ENCODE data around the gene NCOR1.
"Not testable (repeated sequence)": the region's sequence is repeated elsewhere in the genome, so short reads cannot be mapped to it uniquely, and the experiment has no call there.

Gene NCOR1

DNA sequence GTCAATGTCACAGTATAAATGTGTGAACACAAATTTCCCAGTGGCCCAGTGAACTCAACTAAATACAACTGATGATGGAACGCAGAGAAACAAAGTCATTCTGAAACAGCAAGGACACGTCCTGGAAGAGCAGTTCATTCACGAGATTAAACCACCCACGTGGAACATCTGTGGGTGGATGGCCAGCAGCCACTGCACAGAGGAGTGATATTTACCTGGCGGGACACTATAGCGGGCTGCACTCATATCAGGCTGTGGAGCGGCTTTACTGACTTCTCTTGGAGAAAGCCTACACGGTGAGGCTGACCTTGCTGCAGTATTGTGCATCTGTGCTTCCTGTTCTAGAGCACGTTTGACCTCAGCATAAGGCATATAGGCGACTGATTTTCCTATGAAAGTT, 128.4 kb downstream of the NCOR1 start:
- DNase-seq (no peak), ATAC-seq (no peak)

DNA sequence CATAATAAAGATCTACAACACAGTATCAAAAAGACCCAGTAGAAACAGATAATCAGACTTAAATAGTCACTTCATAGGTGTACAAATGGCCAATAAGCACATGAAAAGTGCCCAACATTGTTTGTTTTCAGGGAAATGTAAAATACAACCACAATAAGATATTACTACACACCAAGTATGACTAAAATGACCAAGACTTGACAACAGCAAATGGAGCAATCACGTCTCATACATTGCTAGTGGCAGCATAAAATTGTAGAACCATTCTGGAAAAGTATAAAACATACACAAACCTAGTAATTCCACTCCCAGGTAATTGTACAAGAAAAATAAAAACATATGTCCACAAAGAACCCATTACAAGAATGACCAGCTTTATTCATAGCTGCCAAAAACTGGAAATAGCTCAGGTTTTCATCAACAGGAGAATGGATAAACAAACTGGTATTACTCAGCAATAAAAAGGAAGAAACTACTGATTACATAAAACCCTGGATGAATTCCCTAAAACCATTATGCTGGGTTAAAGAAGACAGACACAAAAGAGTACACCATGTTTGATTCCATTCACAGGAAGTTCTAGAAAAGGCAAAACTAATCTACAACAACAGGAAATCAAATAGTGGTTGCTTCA, 130.2 kb downstream of the NCOR1 start:
- ATAC-seq (no peak), DNase-seq (no peak)

DNA sequence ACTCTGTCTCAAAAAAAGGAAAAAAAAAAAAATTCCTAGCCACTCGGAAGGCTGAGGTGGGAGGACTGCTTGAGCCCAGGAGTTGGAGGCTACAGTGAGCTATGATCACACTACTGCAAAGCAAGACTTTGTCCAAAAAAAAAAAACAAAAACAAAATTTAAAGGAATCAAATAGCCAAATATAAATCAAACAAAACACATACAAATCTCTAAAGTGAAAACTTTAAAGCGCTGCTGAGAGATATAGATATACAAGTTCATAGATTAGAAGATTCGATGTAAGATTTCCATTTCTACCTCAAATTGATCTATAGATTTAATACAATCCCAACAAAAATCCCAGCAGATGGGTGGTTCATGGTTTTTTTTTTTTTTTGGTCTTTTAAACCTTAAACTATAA, 132.1 kb downstream of the NCOR1 start:
- no peak for ATAC-seq
- DNase-seq, result no peak

DNA sequence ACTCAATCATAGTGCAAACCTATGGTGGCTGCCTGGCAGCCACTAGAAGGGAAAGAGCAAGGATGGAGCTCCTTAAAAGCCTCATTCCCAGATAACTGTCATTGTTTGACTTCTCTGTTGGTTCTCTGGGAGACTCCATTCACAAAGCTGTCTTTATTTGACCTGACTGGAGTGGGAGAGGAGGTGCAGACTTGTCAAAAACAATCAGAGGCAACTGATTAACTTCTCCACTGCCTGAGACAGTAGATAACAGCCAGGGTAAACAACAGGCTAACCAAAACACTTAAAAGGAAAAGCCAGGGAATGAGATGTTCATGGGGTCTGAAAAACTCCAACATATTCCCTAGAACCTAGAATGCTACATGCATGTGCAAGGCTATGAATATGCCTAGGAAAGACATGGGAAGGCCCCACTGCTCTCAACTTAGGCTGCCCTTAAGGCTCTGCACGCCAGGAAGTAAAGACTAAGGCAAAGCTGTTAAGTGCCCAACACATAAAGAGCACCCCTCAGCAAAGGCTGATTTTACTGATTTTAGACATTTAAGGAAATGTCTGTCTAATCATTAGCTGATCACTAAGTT, 133.7 kb downstream of the NCOR1 start:
- ATAC-seq (no peak), DNase-seq (no peak)

DNA sequence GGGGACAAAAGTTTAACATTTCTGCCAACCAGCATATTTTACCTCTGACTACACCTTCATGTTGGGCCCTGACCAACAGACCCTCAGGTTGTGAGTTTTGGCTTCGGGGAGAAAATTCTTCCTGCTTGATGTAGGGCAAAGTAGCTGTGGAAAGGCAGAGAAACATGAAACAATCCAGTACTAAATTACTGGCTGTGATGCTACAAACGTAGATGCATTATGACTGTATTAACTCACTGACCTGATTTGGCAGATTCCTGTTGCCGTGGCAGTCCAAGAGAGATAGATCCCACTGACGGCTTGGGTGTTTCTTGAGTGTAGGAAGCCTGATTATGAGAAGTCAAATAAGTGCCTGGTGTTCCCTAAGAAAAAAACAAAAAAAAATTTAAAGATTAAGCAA, 135.0 kb downstream of the NCOR1 start:
- no peak for DNase-seq
- no peak for ATAC-seq

DNA sequence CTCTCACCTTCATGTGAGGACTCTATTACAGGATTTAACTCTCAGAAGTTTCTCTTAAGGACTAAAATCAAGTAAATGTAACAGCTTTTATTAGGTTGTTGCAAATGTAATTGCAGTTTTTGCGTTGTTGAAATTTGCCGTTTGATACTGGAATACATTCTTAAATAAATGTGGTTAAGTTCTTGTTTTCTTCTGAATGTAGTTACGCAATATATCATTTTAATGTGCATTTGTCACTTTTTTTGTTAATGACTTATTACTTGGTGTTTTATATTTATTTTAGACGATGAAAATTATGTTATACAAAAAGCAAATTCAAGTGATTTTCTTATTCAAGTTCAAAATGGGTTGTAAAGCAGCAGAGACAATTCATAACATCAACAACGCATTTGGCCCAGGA, 139.4 kb downstream of the NCOR1 start:
- no peak for DNase-seq
- no peak for ATAC-seq

DNA sequence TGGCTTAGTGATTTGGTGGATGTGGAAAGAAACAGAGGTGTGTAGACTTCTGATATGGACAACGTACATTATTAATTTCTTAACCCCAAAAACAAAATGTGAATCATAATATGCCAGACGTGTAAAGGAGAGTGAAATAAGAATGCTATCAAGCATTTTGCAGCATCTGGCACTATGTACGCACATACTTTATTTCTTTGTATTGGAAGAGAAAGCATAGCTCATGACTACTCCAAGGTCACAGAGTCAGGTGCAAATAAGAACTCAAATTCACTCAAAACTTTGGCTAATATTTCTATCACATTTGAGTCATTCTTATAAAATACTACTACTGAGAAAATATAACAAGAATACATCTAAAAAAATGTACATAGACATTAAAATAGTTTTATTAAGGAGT, 140.9 kb downstream of the NCOR1 start:
- ATAC-seq (no peak), DNase-seq (no peak)

DNA sequence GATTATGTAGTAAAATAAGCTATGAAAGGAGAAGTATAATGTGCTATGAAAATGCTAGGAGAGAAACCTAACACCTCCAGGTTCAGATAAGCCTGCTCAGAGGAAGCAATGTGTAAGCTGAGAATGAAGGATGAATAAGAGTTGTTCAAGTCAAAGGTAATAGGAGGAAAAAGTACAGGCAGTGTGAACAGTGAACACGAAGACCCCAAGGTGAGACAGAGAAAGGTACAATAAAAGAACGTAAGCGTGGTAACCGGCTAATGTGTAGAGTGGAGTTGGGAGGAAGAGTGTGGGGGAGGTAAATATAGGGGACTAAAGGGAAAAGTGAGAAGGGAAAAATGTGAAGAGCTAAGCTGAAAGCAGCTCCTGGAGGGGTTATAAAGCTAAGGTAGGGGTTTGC, 141.5 kb downstream of the NCOR1 start:
- no peak for DNase-seq
- ATAC-seq, result no peak

DNA sequence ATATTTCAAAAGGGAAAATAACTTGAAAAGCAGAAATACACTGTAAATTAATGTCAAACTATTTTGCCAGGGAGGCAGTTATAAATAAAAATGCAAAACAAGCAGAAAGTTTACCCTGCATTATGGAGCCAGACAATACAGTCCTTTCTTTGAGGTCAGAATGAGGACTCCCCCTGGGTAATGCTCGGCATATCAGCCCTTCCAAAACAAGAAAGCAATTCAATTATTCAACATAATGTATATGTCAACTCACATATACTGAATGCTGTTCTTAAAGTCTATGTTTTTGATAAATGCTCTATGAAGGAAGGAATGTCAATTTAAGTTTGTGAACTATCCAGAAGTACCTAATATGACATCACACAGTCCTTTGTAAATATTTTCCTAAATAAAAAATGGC, 143.3 kb downstream of the NCOR1 start:
- DNase-seq, result no peak
- ATAC-seq, result no peak

DNA sequence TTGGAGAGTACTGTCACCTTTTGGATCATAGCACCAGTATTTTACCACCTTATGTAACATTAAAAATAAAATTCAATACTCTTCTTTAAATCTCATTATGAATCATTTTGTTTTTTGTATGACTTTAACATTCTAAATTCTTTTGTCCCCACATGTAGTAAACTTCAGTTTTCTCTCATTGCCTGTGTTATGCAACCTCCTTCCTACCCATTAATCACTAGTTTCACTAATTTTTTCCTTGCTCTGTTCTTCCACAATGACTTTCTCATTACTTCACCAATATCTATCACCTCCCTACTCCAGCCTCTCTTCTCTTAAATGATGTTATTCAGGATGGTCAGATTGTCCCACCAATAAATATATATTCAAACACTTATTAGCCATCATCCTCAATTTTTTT, 147.0 kb downstream of the NCOR1 start:
- ATAC-seq (no peak), DNase-seq (no peak)

DNA sequence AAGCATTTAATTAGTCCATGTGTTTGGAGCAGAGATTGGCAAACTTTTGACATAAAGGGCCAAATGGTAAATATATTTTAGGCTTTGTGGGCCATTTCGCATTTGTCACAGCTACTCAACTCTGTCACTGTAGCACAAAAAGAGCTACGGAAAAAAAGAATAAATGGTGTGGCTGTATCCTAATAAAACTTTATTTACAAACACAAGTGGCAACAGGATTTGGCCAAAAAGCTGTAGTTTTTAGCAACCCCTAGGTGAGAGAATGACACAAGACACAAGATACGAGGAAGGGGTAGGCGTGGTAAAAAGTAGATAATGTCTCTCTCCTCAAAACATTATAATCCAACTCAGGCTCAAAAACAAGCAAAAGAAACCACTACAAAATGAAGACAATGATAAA, 149.2 kb downstream of the NCOR1 start:
- DNase-seq, result no peak
- no peak for ATAC-seq

DNA sequence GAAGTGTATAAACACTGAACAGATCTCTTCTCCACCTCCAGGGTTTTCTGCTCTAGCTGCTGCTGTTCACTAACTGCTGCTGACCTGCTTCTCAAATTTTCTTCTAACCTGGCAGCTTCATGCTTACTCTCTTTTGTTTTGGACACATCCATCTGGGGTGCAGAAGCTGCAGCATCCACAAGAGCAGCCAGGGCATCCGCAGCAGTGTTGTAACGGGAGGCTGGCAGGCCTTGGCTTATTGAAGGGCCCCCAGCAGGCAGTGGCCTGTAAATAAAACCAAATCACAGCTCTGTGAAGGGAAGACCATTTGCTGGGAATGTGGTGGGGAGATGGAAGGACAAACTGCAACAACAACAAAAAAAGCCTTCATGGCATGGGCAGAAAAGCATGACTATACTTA, 153.7 kb downstream of the NCOR1 start:
- DNase-seq, result no peak
- no peak for ATAC-seq

DNA sequence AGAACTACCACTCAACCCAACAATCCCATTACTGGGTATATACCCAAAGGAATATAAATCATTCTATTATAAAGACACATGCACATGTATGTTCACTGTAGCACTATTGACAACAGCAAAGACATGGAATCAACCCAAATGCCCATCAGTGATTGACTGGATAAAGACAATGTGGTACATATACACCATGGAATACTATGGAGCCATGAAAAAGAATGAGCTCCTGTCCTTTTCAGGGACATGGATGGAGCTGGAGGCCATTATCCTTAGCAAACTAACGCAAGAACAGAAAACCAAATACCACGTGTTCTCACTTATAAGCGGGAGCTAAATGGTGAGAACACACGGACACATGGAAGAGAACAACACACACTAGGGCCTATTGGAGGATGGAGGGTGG, 160.2 kb downstream of the NCOR1 start:
- not testable (repeated sequence) for DNase-seq, ATAC-seq

DNA sequence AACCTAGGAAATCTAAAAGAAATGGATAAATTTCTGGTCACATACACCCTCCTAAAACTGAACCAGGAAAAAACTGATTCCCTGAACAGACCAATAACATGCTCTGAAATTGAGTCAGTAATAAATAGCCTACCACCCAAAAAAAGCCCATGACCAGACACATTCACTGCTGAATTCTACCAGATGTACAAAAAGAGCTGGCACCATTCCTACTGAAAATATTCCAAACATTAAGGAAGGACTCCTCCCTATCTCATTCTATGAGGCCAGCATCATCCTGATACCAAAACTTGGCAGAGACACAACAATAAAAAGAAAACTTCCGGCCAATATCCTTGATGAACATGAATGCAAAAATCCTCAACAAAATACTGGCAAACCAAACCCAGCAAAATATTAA, 162.8 kb downstream of the NCOR1 start:
- no peak for DNase-seq
- no peak for ATAC-seq

DNA sequence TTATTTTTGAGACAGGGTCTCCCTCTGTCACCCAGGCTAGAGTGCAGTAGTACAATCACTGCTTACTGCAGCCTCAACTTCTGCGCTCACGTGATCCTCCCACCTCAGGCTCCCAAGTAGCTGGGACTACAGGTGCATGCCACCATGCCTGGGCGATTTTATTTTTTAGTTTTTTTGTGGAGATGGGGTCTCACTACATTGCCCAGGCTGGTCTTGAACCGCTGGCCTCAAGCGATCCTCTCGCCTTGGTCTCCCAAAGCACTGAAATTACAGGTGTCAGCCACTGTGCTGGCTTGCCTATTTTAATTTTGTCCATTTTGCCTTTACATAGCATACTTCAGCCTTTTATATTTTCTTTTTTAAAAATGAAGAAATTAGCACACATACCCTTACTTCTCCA, 164.5 kb downstream of the NCOR1 start:
- ATAC-seq, result no peak

DNA sequence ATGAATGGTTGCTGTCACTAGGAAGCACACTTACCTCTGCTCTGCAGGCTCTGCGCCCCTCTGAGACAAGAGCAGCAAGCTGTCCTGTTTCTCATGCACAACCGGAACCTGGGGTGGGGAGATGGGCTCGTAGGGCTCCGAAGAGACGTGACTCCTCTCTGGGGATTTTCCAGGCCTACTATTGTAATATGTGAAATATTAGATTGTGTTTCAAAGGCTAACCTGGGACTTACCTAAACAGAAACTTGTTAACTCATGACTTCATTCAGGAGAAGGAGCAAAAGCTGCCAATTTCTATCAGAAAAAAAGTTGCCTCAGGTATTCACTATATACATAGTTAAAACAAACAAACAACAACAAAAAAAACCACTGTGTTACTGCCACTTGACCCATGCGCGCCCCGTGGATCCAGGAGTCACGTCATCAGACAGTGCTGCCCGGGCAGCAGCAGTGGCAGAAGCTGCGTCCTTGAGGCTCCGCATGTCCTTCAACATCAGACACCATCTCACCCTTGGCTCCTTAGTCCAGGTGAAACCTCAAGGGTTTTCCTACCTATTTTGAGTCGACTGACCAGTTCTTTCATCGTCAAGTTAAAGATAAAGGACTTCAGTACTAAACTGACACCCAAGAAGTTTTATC, 166.4 kb downstream of the NCOR1 start:
- ATAC-seq (no peak), DNase-seq (no peak)

More for the DNA sequence above, 164.5 kb downstream of the NCOR1 start:
- no peak for DNase-seq

DNA sequence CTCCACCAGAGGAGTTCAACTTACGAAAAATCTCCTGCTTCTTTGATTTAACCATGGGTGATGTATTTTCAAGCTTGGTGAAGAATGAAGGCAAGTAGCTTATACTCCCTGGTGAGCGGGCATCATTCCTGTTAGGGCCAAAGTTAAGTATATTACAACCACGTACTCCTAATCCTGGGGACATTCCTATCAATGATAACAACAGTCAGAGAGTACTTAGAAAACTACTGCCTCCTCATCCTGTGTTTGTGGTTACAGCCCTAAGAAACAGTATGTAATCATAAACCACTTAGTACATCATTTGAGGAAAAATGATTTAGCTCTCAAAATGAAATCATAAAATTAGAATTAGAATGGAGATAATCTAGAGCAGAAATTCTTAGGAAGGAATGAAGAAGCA, 168.4 kb downstream of the NCOR1 start:
- ATAC-seq, result no peak
- DNase-seq, result no peak

DNA sequence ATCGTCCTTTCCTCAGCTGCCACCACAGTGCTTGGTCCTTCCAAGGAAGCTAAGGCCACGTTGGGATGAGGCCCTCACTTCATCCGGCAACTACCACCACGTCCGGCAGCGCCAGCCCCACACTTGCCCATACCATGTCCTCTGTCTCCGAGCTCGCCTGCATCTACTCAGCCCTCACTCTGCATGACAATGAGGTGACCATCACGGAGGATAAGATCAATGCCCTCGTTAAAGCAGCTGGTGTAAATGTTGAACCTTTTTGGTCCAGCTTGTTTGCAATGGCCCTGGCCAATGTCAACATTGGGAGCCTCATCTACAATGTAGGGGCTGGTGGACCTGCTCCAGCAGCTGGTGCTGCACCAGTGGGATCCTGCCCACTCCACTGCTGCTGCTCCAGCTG, 170.8 kb downstream of the NCOR1 start:
- no peak for ATAC-seq
- DNase-seq, result no peak

DNA sequence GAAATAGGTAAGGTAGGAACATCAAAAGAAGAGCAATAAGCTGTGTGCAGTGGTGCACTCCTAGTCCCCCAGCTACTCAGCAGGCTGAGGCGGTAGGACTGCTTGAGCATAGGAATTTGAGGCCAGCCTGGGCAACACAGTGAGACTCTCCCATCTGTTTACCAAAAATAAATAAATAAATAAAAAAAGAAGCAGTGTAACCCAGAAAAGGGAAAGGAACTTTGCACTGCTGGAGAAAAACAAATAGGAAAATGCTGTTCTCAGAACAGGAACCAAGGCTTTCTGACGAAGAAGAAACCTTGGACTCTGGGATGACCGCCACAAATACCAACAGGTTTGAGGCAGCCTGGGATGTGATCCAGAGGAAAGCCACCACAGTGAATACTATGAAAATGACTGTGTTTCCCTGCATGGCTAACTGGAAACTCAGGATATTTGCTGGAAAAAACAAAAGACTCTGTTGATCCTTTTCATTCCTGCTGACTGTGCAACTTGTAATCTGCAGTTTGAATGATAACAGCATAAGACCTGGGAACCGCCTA, 174.6 kb downstream of the NCOR1 start:
- no peak for ATAC-seq
- DNase-seq, result no peak

DNA sequence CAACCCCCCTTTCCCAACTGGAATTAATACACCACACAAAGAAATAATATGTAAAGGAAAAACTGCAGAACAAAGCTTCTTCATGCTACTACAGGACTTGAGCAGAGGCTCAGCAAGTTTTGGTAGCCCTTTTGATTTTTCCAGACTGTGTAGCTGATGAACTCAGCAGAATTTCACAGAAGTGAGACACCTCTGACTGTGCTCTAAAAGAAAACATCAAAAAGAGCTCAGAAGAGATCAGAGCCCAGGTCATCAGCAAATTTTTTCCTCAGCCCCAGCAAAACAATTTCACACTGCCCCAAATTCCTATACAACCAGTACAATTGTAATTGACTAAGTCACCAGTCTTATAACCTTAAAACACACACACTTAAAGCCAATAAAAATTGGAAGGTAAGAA, 177.7 kb downstream of the NCOR1 start:
- ATAC-seq, result no peak
- DNase-seq, result no peak

DNA sequence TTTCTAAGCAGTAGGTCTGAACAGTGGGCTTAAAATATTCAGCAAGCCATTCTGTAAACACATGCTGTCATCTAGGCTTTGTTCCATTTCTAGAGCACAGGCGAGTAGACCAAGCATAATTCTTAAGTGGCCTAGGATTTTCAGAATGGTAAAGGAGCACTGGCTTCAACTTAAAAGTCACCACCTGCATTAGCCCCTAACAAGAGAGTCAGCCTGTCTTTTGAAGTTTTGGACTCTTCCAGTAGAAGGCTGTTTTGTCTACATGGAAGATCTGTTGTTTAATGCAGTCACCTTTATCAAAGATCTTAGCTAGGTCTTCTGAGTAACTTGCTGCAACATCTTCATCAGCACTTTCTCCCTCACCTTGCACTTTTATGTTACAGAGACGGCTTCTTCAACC, 179.1 kb downstream of the NCOR1 start:
- no peak for ATAC-seq
- DNase-seq, result no peak

DNA sequence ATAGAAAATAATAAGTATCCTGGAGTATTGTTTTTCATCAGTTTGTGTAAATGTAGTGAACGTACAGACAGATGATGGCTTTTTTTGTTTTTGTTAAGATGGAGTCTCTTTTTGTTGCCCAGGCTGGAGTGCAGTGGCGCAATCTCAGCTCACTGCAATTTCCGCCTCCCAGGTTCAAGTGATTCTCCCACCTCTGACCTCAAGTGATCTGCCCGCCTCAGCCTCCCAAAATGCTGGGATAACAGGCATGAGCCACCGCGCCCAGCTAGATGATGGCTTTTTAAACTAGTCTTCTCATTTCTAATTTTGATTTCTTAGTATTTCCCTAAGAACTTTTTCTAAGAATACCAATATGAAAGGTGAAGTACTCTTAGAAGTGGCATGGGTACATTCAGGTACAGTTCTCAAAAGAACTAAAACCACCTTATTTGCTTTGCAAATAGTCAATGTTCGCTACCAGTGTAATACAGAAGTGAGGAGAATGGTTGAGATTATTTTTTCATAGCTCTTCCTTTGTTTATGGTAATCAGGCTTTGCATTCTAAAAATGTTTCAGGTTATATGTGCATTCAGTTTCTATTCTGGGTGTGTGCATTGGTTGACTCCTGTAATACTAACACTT, 181.5 kb downstream of the NCOR1 start:
- ATAC-seq, result no peak
- no peak for DNase-seq

Measured in stimulated activated naive CD8-positive, alpha-beta T cell treated with anti-CD3 and anti-CD28 coated beads, Interleukin-15, Interleukin-2, amounts not matched to agents 100 U/mL and 50 U/mL, for 24 hours (primary cell).